Renal cortical epithelial cell (primary cell): ENCODE measurements around the gene RBMS3. TPM values are rescaled to one million over a fixed set of nuclear protein-coding genes. Genes with fewer than 3 reads are reported as not detected.
A peak's percentile ranks its signal among the peaks of the same experiment; 100 is the strongest.

Experiments
- DNase-seq: peaks from one replicate; pipeline ENCODE4 v3.0.0-alpha.2; 2011; ENCODE audit warnings: low read depth
- total RNA-seq: library from RNA; depleted of rRNA; stranded (reverse); fragments of >200 nt; gene quantifications from 2 replicates; pipeline ENCODE4 v1.2.3, GENCODE V29; 2014

RBMS3 gene
- total RNA-seq, 1 donor from 2014 or later, result 26.7 TPM

GRCh38 chr3:29721789-29722188 lies 440.9 kb downstream of the RBMS3 start:
- DNase-seq, result peak; percentile 22

DNA sequence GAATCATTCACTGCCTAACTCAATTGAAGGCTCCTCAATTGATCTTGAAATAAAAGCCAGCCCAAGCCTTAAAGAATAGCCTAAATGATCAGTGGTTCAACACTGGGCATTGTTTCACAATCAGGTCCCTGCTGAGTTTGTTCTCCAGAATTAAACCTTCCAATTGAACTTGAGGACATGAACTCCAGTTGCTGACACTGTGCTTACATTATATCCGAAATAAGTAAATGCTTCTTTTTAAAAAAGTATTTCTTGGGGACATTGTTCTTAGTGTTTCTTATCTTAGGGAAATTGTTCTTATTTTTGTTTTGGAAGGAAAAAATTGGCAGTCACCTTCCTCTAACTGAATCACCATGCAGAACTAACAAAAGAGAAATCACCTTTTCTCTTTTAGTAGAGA lies 450.2 kb downstream of the RBMS3 start:
- no peak for DNase-seq

GRCh38 chr3:29741231-29741630 lies 460.4 kb downstream of the RBMS3 start:
- no peak for DNase-seq

GRCh38 chr3:29745232-29745870 lies 464.5 kb downstream of the RBMS3 start:
- DNase-seq, result no peak

DNA sequence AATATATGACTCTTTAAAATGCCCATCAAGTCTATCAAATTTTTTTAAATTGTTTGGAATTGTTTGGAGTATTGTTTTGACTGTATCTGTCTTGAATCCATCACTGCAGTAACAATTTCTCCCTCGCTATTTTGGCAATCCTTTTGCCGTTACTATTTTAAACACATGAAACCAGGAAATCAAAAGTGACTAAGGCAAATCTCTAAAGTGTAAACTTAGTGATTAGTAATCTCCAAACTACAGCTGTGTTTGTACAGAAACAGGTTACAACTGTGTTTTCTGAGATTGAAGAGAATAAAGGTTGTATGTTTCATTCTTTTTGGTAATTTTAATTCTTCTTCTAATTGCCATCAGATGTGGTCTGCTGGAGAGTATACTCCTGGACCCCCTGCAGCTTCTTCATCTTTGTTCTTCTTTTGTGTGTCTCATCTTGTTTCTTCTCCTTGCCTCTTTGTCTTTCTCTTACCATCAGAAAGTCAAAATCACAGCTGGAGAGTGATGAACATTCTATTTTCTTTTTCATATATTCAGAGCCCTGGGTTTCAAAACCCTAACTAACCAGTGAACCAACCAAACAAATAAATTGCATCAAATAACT lies 465.4 kb downstream of the RBMS3 start:
- DNase-seq, result no peak

DNA sequence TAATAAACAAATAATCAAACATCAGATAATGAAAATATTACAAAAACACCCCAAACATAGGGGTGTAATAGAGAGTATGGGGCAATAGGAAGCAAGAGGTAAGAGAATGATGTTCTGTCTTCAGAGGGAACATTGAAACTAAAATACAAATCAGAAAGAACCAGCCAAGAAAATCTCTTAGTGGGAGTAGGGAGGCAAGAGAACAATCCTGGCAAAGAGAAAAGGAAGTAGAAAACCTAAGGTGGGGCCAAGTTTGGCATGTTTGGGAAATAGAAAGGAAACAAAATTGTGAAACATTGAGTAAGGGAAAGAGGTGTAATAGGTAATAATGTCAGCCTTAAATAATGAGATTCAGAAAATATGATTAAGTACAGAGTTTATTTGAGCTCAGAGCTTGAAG lies 467.1 kb downstream of the RBMS3 start:
- DNase-seq, result no peak

GRCh38 chr3:29751647-29752314 lies 470.9 kb downstream of the RBMS3 start:
- DNase-seq, result no peak

DNA sequence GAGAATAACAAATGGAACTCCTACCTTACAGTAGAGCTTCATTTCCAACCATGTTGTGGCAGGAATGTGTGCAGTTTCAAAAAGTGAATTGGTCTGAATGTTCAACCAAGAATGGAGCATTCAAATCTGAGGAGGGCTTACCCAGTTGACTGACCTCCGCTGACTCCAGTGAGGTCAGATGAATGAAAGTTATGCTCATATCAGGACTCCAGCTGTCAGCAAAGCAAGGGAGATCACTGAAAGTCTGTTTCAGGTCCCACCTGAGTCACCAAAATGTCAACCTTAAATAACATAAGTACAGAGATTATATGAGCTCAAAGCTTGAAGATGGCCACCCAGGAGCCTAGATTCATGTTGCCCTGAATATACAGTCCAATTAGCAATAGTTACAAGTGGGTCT lies 473.5 kb downstream of the RBMS3 start:
- no peak for DNase-seq

DNA sequence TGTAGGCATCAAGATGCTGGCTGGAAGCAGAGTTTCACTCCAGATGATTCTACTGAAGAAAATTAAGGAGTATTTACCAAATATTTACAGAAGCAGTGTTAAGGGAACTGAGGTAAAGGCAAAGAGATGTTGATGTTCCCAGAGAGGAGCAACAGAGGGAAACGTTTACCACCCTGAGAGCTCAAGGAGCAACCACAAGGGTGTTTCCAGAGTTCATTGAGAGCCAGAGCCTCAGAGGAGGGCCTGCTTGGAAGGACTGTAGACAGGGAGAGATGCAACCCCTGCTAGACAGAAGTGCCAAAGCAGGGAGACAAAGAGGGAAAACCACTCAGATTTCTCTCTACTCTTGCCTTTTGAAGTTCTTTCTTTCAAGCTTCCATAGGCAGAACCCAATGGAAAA lies 474.5 kb downstream of the RBMS3 start:
- DNase-seq, result peak; percentile 47

DNA sequence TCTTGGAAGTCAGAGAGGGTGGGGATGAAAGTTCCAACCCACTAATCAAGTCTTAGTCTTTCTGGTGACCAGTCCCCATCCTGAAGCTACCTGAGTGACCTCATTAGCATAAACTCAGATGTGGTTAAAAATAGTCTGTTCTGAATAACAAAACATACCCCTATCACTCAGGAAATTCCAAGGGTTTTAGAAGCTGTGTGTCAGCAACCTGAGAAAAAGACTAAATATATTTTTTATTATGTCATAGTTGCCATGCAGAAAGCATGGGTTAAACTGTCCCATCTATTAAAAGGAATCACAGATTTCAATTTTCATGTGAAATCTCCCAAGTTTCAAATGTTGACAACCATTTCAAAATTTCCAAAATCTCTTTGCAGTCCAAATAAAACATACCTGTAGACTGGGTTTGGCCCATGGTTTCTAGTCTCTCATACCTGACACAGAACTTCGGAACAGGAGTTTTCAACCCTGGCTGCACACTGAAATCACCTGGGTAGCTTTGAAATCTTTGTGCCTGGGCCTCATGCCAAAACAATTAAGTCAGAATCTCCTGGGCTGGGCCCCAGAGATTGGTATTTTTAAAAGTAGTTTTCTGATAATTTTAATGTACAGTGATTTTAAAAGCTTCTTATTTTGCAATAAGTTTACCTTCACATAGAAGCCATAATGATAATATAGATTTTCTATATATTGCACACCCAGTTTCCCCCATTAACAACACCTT lies 476.3 kb downstream of the RBMS3 start:
- DNase-seq, result peak; percentile 65

DNA sequence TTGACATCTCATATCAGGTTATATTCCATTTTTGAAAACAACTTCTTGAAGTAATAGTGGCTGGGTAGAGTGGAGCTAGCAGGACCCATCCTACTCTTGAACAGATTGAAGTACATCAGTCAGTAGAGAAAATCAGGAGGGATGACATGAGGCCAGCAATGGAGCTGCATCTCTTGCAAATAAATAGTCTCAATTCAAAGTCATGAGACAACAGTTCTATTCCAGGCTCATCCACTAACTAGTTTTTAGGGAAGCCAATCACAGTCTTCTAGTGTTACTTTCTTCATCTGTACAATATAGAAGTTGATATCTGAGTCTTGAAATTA lies 477.2 kb downstream of the RBMS3 start:
- no peak for DNase-seq

- DNase-seq, result peak; percentile 93
Observed at GRCh38 chr3:29758434-29759322, 477.8 kb downstream of the RBMS3 start.

GRCh38 chr3:29759411-29760225 lies 478.7 kb downstream of the RBMS3 start:
- DNase-seq, result peak; percentile 80

- no peak for DNase-seq
Observed at GRCh38 chr3:29760226-29760685, 479.4 kb downstream of the RBMS3 start.

DNA sequence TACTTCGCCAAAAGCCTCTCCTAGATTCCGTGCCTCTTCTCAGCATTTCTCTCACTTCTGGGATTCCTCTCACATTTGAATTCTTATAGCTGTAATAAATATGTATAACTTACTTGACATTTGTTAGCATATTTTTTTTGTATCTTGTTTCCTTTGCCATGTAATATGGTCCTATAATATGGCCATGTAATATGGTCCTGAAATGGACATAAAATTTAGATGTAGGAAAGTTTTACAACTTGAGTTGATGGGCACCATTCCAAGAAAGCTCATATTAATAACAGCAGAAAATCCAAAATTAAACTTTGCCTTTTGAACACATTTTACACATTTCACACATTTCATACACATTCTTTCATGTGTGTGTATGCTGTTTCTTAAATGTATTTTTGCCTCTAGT lies 480.6 kb downstream of the RBMS3 start:
- no peak for DNase-seq

DNA sequence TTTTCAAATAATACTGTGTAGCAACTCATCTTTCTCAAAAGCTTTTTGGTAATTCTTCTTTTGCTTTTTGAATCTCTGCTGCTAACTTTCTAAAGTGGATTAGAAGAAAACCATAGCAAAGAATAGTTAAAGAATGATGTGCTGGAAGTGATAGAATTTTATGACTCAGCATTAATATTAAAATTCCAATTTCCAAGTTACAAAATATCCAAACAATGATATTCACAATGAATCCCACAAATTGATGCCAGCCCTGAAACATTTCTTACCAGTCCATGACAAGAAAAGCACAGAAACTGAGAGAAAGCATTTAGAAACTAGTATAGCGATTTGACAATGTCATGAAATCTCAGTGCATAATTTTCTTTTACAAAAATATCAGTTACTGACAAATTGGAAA lies 482.2 kb downstream of the RBMS3 start:
- DNase-seq, result no peak

GRCh38 chr3:29764041-29764440 lies 483.2 kb downstream of the RBMS3 start:
- DNase-seq, result no peak

DNA sequence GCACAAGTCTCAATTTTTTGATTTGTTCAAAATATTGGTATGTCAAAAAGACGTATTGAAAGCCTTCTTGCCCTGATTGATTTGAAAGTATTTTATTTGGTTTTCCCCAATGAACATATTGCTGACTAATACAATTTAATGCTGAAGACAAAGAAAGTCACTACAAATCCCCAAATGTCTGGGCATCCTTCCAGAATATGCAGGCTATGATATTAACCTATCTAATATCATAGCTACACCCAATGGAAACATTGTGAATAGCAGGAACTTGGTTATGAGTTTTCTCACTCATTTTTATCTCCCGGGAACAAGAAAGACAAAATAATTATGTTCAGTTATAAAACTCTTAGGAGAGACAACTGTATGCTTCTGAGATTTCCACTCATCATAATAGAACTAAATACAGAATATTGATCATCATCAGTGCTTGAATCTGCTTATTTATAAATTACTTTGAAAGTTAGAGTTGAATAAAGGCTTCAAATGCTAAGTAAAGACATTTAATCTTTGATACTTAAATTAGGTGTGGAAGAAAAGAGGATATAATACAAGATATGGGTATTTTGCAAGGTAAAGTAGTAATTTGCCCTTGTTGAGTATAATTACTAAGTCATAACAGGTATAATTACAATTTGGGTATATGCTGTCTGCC lies 483.9 kb downstream of the RBMS3 start:
- DNase-seq, result peak; percentile 46

DNA sequence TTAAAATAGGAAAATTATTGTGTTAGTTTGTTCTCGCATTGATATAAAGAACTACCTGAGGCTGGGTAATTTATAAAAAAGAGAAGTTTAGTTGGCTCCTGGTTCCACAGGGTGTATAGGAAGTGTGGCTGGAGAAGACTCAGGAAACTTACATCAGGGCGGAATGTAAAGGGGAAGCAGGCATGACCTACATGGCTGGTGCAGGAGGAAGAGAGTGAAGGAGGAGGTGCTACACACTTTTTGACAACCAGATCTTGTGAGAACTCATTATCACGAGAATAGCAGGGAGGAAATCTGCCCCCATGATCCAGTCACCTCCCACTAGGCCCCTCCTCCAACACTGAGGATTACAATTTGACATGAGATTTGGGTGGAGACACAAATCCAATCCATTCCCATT lies 490.7 kb downstream of the RBMS3 start:
- no peak for DNase-seq

- no peak for DNase-seq
Observed at GRCh38 chr3:29772436-29772835, 491.6 kb downstream of the RBMS3 start.
